ENCODE results near the gene SH3GL2.
A peak's percentile ranks its signal among the peaks of the same experiment; 100 is the strongest.

The SH3GL2 gene

GRCh38 chr9:17611917-17612316, 33.1 kb downstream of the SH3GL2 start:
- DNase-seq, result no peak

GRCh38 chr9:17613758-17614157, 34.9 kb downstream of the SH3GL2 start:
- peak; percentile 19 for DNase-seq

GRCh38 chr9:17614250-17614649, 35.4 kb downstream of the SH3GL2 start:
- no peak for DNase-seq

- no peak for DNase-seq
Measured at GRCh38 chr9:17614903-17615302, 36.0 kb downstream of the SH3GL2 start.

- no peak for DNase-seq
Measured at GRCh38 chr9:17622141-17622540, 43.3 kb downstream of the SH3GL2 start.

GRCh38 chr9:17622749-17623148, 43.9 kb downstream of the SH3GL2 start:
- no peak for DNase-seq

- DNase-seq, result no peak
Measured at GRCh38 chr9:17623965-17624364, 45.1 kb downstream of the SH3GL2 start.

GRCh38 chr9:17624571-17624970, 45.7 kb downstream of the SH3GL2 start:
- DNase-seq, result no peak

GRCh38 chr9:17625644-17626388, 47.0 kb downstream of the SH3GL2 start:
- DNase-seq, result peak; percentile 24

GRCh38 chr9:17627641-17628040, 48.8 kb downstream of the SH3GL2 start:
- peak; percentile 95 for DNase-seq

- DNase-seq, result peak; percentile 19
Measured at GRCh38 chr9:17628624-17629023, 49.8 kb downstream of the SH3GL2 start.

GRCh38 chr9:17630531-17630949, 51.7 kb downstream of the SH3GL2 start:
- DNase-seq, result no peak

GRCh38 chr9:17631396-17631795, 52.5 kb downstream of the SH3GL2 start:
- no peak for DNase-seq

GRCh38 chr9:17632994-17633393, 54.1 kb downstream of the SH3GL2 start:
- DNase-seq, result no peak

- no peak for DNase-seq
Measured at GRCh38 chr9:17635115-17635890, 56.4 kb downstream of the SH3GL2 start.

GRCh38 chr9:17636349-17636748, 57.5 kb downstream of the SH3GL2 start:
- no peak for DNase-seq

- no peak for DNase-seq
Measured at GRCh38 chr9:17636821-17637220, 58.0 kb downstream of the SH3GL2 start.

GRCh38 chr9:17637229-17637628, 58.4 kb downstream of the SH3GL2 start:
- no peak for DNase-seq

GRCh38 chr9:17648516-17648915, 69.7 kb downstream of the SH3GL2 start:
- DNase-seq, result no peak

- no peak for DNase-seq
Measured at GRCh38 chr9:17651725-17652124, 72.9 kb downstream of the SH3GL2 start.

GRCh38 chr9:17653947-17654465, 75.1 kb downstream of the SH3GL2 start:
- no peak for DNase-seq

- no peak for DNase-seq
Measured at GRCh38 chr9:17656889-17657288, 78.0 kb downstream of the SH3GL2 start.

GRCh38 chr9:17658237-17658636, 79.4 kb downstream of the SH3GL2 start:
- no peak for DNase-seq

GRCh38 chr9:17660158-17660557, 81.3 kb downstream of the SH3GL2 start:
- no peak for DNase-seq
